Ishikawa (cell line): ENCODE measurements around the gene LNP1.

Experiments
- CEBPB ChIP-seq: IDR thresholded peaks from 2 replicates; pipeline ENCODE4 v1.6.1; 2012
- CREB1 ChIP-seq: IDR thresholded peaks from 2 replicates; pipeline ENCODE4 v1.6.1; 2012; ENCODE audit warnings: low read depth
- EGR1 ChIP-seq: IDR thresholded peaks from 2 replicates; pipeline ENCODE4 v1.6.1; 2012
- EP300 ChIP-seq: IDR thresholded peaks from 2 replicates; pipeline ENCODE4 v1.6.1; 2012; ENCODE audit warnings: borderline replicate concordance
- FOXM1 ChIP-seq: IDR thresholded peaks from 2 replicates; pipeline ENCODE4 v1.6.1; 2012; ENCODE audit warnings: low read depth, borderline replicate concordance
- NFIC ChIP-seq: IDR thresholded peaks from 2 replicates; pipeline ENCODE4 v1.6.1; 2012
- RAD21 ChIP-seq: IDR thresholded peaks from 2 replicates; pipeline ENCODE4 v1.6.1; 2012; ENCODE audit warnings: low read depth
- REST ChIP-seq: IDR thresholded peaks from 2 replicates; pipeline ENCODE4 v1.6.1; 2012; ENCODE audit warnings: low read depth, mild to moderate bottlenecking
- TAF1 ChIP-seq: IDR thresholded peaks from 2 replicates; pipeline ENCODE4 v1.6.1; 2012; ENCODE audit warnings: low read depth, mild to moderate bottlenecking
- TCF12 ChIP-seq: IDR thresholded peaks from 2 replicates; pipeline ENCODE4 v1.6.1; 2012; ENCODE audit warnings: low read depth
- TEAD4 ChIP-seq: IDR thresholded peaks from 2 replicates; pipeline ENCODE4 v1.6.1; 2012
- USF1 ChIP-seq: IDR thresholded peaks from 2 replicates; pipeline ENCODE4 v1.6.1; 2012
- YY1 ChIP-seq: IDR thresholded peaks from 2 replicates; pipeline ENCODE4 v1.6.1; 2012; ENCODE audit warnings: low read depth
- ZBTB7A ChIP-seq: IDR thresholded peaks from 2 replicates; pipeline ENCODE4 v1.6.1; 2012; ENCODE audit warnings: low read depth
- TF ChIP-seq, protein P1 (sequence below): IDR thresholded peaks from 2 replicates; pipeline ENCODE4 v1.6.1; 2012

Gene LNP1

DNA sequence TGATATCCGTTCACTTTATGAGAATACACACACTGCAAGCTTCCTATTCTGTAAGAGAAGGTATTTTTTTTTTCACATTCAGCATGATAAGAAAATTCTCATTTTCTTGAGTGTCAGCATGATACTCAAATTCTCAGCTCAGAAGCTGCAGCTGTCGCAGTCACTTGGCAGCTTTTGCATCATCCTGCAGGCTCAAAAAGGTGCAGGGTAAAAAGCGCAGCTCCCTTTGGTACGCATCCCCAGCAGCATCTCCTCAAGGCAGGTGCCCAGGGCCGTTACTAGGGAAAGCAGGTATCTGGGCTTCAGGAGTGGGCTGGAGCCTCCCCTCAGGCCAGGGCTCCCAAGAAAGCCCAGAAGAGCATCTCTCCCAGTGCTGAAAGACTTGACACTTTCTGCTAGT lies 22.3 kb downstream of the LNP1 start:
- TF ChIP-seq ZBTB7A, result no peak
- TF ChIP-seq CREB1, result no peak
- TF ChIP-seq YY1, result no peak
- TF ChIP-seq, protein P1, sequence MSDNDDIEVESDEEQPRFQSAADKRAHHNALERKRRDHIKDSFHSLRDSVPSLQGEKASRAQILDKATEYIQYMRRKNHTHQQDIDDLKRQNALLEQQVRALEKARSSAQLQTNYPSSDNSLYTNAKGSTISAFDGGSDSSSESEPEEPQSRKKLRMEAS, result no peak
- no peak for TF ChIP-seq USF1
- no peak for TF ChIP-seq REST
- TF ChIP-seq CEBPB, result no peak
- no peak for TF ChIP-seq TCF12
- TF ChIP-seq NFIC, result no peak
- TF ChIP-seq TEAD4, result no peak
- no peak for TF ChIP-seq FOXM1

DNA sequence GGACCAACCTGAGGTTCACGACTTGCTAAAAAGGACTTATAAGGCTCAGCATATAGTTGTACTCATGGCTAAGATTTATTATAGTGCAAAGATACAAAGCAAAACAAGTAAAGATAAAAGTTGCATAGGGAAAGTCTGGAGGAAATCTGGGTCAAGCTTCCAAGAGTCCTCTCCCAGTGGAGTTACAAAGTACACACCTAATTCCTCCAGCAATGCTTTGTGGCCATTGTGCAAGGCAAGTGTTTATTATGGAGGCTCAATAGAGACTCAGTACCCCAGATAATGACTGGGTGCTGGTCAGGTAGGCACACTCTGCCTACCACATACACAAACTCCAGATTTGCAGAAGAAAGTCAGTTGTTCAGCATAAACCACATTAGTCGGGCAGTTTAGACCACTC lies 22.9 kb downstream of the LNP1 start:
- no peak for TF ChIP-seq CEBPB
- no peak for TF ChIP-seq FOXM1
- TF ChIP-seq ZBTB7A, result no peak
- TF ChIP-seq, protein P1, result no peak
- TF ChIP-seq TCF12, result no peak
- no peak for TF ChIP-seq EP300
- no peak for TF ChIP-seq USF1
- TF ChIP-seq YY1, result no peak
- TF ChIP-seq REST, result no peak
- no peak for TF ChIP-seq CREB1
- TF ChIP-seq EGR1, result no peak
- TF ChIP-seq TEAD4, result no peak

- TF ChIP-seq, protein P1, result no peak
- TF ChIP-seq CREB1, result no peak
- TF ChIP-seq CEBPB, result peak; percentile 72
- no peak for TF ChIP-seq EP300
- TF ChIP-seq NFIC, result no peak
Observed at GRCh38 chr3:100425316-100425715, 24.0 kb downstream of the LNP1 start.

- TF ChIP-seq EGR1, result no peak
- TF ChIP-seq, protein P1, result no peak
- TF ChIP-seq YY1, result no peak
- TF ChIP-seq EP300, result no peak
- no peak for TF ChIP-seq REST
- no peak for TF ChIP-seq TEAD4
- no peak for TF ChIP-seq ZBTB7A
- no peak for TF ChIP-seq RAD21
- TF ChIP-seq NFIC, result no peak
- no peak for TF ChIP-seq FOXM1
- TF ChIP-seq TAF1, result no peak
- no peak for TF ChIP-seq TCF12
Observed at GRCh38 chr3:100426067-100426682, 24.8 kb downstream of the LNP1 start.
